ENCODE results near the gene SNX14. TPM values are rescaled to one million over a fixed set of nuclear protein-coding genes. Genes with fewer than 3 reads are reported as not detected.

SNX14 gene
- total RNA-seq, 2 donors from 2014 or later, result 40.7 to 67.2 TPM

- WGBS, result 90% methylated on average over 1 of the region's 1 CpG
- no peaks in the 10 kb centered on the region for H3K27me3 ChIP-seq (replicated peaks; ENCODE audit: insufficient read depth)
- TF ChIP-seq POLR2AphosphoS5 (IDR thresholded peaks at IDR 0.05) (no peak), POLR2A (IDR thresholded peaks at IDR 0.05) (no peak), CTCF (IDR thresholded peaks at IDR 0.05) (no peak)
- intact Hi-C loops (cut with DNase I), result no loop called here
- H3K4me3 ChIP-seq, result no peak overlapping the region
- H3K36me3 ChIP-seq, result no peaks in the 10 kb centered on the region
- no peaks in the 10 kb centered on the region for H3K4me1 ChIP-seq (replicated peaks)
- H3K9me3 ChIP-seq, result no peaks in the 10 kb centered on the region
- DNase-seq (ENCODE audit: low spot score), result no peak
- no peak overlapping the region for H3K27ac ChIP-seq
Observed at GRCh38 chr6:85479208-85479607, 114.5 kb downstream of the SNX14 start.

- no peak for TF ChIP-seq POLR2AphosphoS5 (IDR thresholded peaks at IDR 0.05)
- no peak for TF ChIP-seq POLR2A (IDR thresholded peaks at IDR 0.05)
- no peak for TF ChIP-seq CTCF (IDR thresholded peaks at IDR 0.05)
- Histone ChIP-seq H3K4me1 (replicated peaks) (no peaks in the 10 kb centered on the region), H3K27ac (no peak overlapping the region), H3K36me3 (no peaks in the 10 kb centered on the region), H3K27me3 (replicated peaks; ENCODE audit: insufficient read depth) (no peaks in the 10 kb centered on the region), H3K9me3 (no peaks in the 10 kb centered on the region), H3K4me3 (no peak overlapping the region)
- no peak for DNase-seq (ENCODE audit: low spot score)
- intact Hi-C loops (cut with DNase I), result no loop called here
- WGBS, result 94% methylated on average over 4 of the region's 4 CpGs
Observed at GRCh38 chr6:85476532-85476931, 117.1 kb downstream of the SNX14 start.

GRCh38 chr6:85473748-85474147, 119.9 kb downstream of the SNX14 start:
- H3K27ac ChIP-seq, result no peak overlapping the region
- no peaks in the 10 kb centered on the region for H3K36me3 ChIP-seq
- H3K4me1 ChIP-seq (replicated peaks), result no peaks in the 10 kb centered on the region
- H3K4me3 ChIP-seq, result no peak overlapping the region
- no peak for DNase-seq (ENCODE audit: low spot score)
- WGBS, result 100% methylated on average over 1 of the region's 1 CpG
- intact Hi-C loops (cut with DNase I), result no loop called here
- H3K27me3 ChIP-seq (replicated peaks; ENCODE audit: insufficient read depth), result no peaks in the 10 kb centered on the region
- no peak for TF ChIP-seq POLR2AphosphoS5 (IDR thresholded peaks at IDR 0.05)
- no peak for TF ChIP-seq CTCF (IDR thresholded peaks at IDR 0.05)
- TF ChIP-seq POLR2A (IDR thresholded peaks at IDR 0.05), result no peak
- no peaks in the 10 kb centered on the region for H3K9me3 ChIP-seq

GRCh38 chr6:85472744-85473143, 120.9 kb downstream of the SNX14 start:
- Histone ChIP-seq H3K4me3 (no peak overlapping the region), H3K4me1 (replicated peaks) (no peaks in the 10 kb centered on the region), H3K36me3 (no peaks in the 10 kb centered on the region), H3K27ac (no peak overlapping the region), H3K9me3 (no peaks in the 10 kb centered on the region), H3K27me3 (replicated peaks; ENCODE audit: insufficient read depth) (no peaks in the 10 kb centered on the region)
- 78% methylated on average over 1 of the region's 1 CpG for WGBS
- TF ChIP-seq POLR2A (IDR thresholded peaks at IDR 0.05) (no peak), CTCF (IDR thresholded peaks at IDR 0.05) (no peak), POLR2AphosphoS5 (IDR thresholded peaks at IDR 0.05) (no peak)
- no peak for DNase-seq (ENCODE audit: low spot score)
- intact Hi-C loops (cut with DNase I), result no loop called here

GRCh38 chr6:85470023-85470410, 123.6 kb downstream of the SNX14 start:
- no peak overlapping the region for H3K27ac ChIP-seq
- H3K36me3 ChIP-seq, result no peaks in the 10 kb centered on the region
- no peak for TF ChIP-seq POLR2AphosphoS5 (IDR thresholded peaks at IDR 0.05)
- no peak for TF ChIP-seq CTCF (IDR thresholded peaks at IDR 0.05)
- TF ChIP-seq POLR2A (IDR thresholded peaks at IDR 0.05), result no peak
- DNase-seq (ENCODE audit: low spot score), result no peak
- WGBS, result 59% methylated on average over 2 of the region's 2 CpGs
- H3K27me3 ChIP-seq (replicated peaks; ENCODE audit: insufficient read depth), result no peaks in the 10 kb centered on the region
- H3K4me3 ChIP-seq, result no peak overlapping the region
- intact Hi-C loops (cut with DNase I), result no loop called here
- no peaks in the 10 kb centered on the region for H3K9me3 ChIP-seq
- no peaks in the 10 kb centered on the region for H3K4me1 ChIP-seq (replicated peaks)
